Breast epithelium (tissue), 4 donors: ENCODE data around the gene MCU. TPM values are rescaled to one million over a fixed set of nuclear protein-coding genes. Genes with fewer than 3 reads are reported as not detected.

ENCODE experiments used
- DNase-seq, 2 donors: peaks; one replicate each; pipeline ENCODE4 v3.0.0-alpha.2; 2019; ENCODE audit warnings: low spot score in 2 of 2
- H3K27ac ChIP-seq, 2 donors: fragments of 200-600 bp; sonication (generic) in 1 of 2; one replicate each; pipeline ENCODE4 v1.5.1; 2016 to 2019; ENCODE audit warnings: mild to moderate bottlenecking in 1 of 2
- H3K27me3 ChIP-seq, 2 donors: fragments of 200-600 bp; sonication (generic) in 1 of 2; one replicate each; pipeline versions ENCODE4 v1.5.1 to v1.6.0; 2017 to 2019; ENCODE audit warnings: control low read depth in 1 of 2, mild to moderate bottlenecking in 1 of 2
- H3K36me3 ChIP-seq: fragments of 200-600 bp; one replicate; pipeline ENCODE4 v1.5.1; 2019
- H3K4me1 ChIP-seq, 2 donors: fragments of 200-600 bp; sonication (generic); one replicate each; pipeline ENCODE4 v1.5.1; 2016 to 2019; ENCODE audit warnings: control low read depth in 1 of 2
- H3K4me3 ChIP-seq, 3 donors: fragments of 200-600 bp; sonication (generic); 1 replicate in 2 of 3; 2 replicates in 1 of 3; pipeline ENCODE4 v1.5.1; 2016 to 2019; ENCODE audit warnings: mild to moderate bottlenecking in 3 of 3, moderate library complexity in 2 of 3
- H3K9me3 ChIP-seq, 2 donors: fragments of 200-600 bp; sonication (generic) in 1 of 2; one replicate each; pipeline ENCODE4 v1.5.1; 2016 to 2019; ENCODE audit warnings: control low read depth in 1 of 2
- CTCF ChIP-seq, 3 donors: fragments of 450-650 bp; IDR thresholded peaks; one replicate each; pipeline ENCODE4 v1.5.1; 2016 to 2017; ENCODE audit warnings: antibody characterized with exemption in 3 of 3, mild to moderate bottlenecking in 3 of 3, moderate library complexity in 3 of 3
- POLR2A ChIP-seq: fragments of 450-650 bp; IDR thresholded peaks from one replicate; pipeline ENCODE4 v1.6.1; 2016; ENCODE audit warnings: antibody characterized with exemption, mild to moderate bottlenecking, moderate library complexity
- POLR2AphosphoS5 ChIP-seq, 3 donors: sonication (generic); formaldehyde crosslinking; IDR thresholded peaks; one replicate each; pipeline ENCODE4 v1.6.1; 2017; ENCODE audit warnings: antibody characterized with exemption in 3 of 3
- intact Hi-C: fragments of 100-400 bp; cut with DNase I; formaldehyde crosslinking; loops from one replicate; pipeline ENCODE4 v1.15.1; 2023; ENCODE audit warnings: low total_unique reads
- total RNA-seq, 3 donors: library from RNA; depleted of rRNA; stranded (reverse); fragments of >200 nt; gene quantifications; one replicate each; pipeline ENCODE4 v1.1.0, GENCODE V29; 2016

Gene MCU
- total RNA-seq, 3 donors from 2014 or later = 11.7 to 27.4 (median 20.6) TPM

DNA sequence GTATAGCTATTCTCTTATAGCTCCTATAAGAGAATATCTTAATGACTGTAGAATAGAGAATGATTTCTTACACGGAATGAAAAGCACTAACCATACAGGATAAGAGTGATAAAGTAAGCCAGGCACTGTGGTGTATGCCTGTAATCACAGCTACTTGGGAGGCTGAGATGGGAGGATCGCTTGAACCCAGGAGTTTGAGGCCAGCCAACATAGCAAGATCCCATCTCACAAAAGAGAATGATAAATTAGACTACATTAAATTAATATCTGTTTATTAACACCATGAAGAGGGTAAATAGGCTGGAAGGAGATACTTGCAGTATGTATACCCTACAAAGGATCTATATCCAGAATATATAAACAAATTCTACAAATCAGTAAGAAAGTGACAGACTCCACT lies 189.3 kb downstream of the MCU start:
- no peak for TF ChIP-seq POLR2A
- TF ChIP-seq POLR2AphosphoS5 (IDR thresholded peaks at IDR 0.05) = no peak
- no peak for TF ChIP-seq CTCF (IDR thresholded peaks at IDR 0.05)
- DNase-seq = no peak

GRCh38 chr10:72883861-72884260 lies 191.9 kb downstream of the MCU start:
- H3K9me3 ChIP-seq = no peaks in the 10 kb centered on the region
- H3K36me3 ChIP-seq = no peaks in the 10 kb centered on the region
- no peak overlapping the region for H3K27ac ChIP-seq
- no peak for DNase-seq
- H3K27me3 ChIP-seq = no peaks in the 10 kb centered on the region
- no peaks in the 10 kb centered on the region for H3K4me1 ChIP-seq
- intact Hi-C loops = no loop called here
- H3K4me3 ChIP-seq = no peak overlapping the region
- TF ChIP-seq POLR2AphosphoS5 (IDR thresholded peaks at IDR 0.05) = no peak
- TF ChIP-seq POLR2A = no peak
- TF ChIP-seq CTCF (IDR thresholded peaks at IDR 0.05) = no peak

More for the DNA sequence above, 189.3 kb downstream of the MCU start:
- no peak overlapping the region for H3K27ac ChIP-seq
- no peaks in the 10 kb centered on the region for H3K4me1 ChIP-seq
- no peaks in the 10 kb centered on the region for H3K27me3 ChIP-seq
- no peaks in the 10 kb centered on the region for H3K36me3 ChIP-seq
- H3K9me3 ChIP-seq = no peaks in the 10 kb centered on the region
- H3K4me3 ChIP-seq = no peak overlapping the region
- intact Hi-C loops = no loop called here

- Histone ChIP-seq H3K9me3 (no peaks in the 10 kb centered on the region), H3K27ac (no peak overlapping the region), H3K4me3 (no peak overlapping the region), H3K27me3 (no peaks in the 10 kb centered on the region), H3K4me1 (no peaks in the 10 kb centered on the region), H3K36me3 (no peaks in the 10 kb centered on the region)
- intact Hi-C loops = no loop called here
- no peak for DNase-seq
- TF ChIP-seq POLR2A = no peak
- TF ChIP-seq POLR2AphosphoS5 (IDR thresholded peaks at IDR 0.05) = no peak
- TF ChIP-seq CTCF (IDR thresholded peaks at IDR 0.05) = no peak
Measured at GRCh38 chr10:72885953-72886352, 194.0 kb downstream of the MCU start.

GRCh38 chr10:72886621-72887020 lies 194.7 kb downstream of the MCU start:
- no peak for DNase-seq
- Histone ChIP-seq H3K36me3 (no peaks in the 10 kb centered on the region), H3K27ac (peak overlapping the region in 1 of 2 donors; percentile 6), H3K4me3 (no peak overlapping the region), H3K9me3 (no peaks in the 10 kb centered on the region), H3K4me1 (no peaks in the 10 kb centered on the region), H3K27me3 (no peaks in the 10 kb centered on the region)
- TF ChIP-seq CTCF (IDR thresholded peaks at IDR 0.05) (no peak), POLR2AphosphoS5 (IDR thresholded peaks at IDR 0.05) (no peak), POLR2A (no peak)
- intact Hi-C loops = no loop called here

GRCh38 chr10:72887043-72887442 lies 195.1 kb downstream of the MCU start:
- TF ChIP-seq POLR2AphosphoS5 (IDR thresholded peaks at IDR 0.05) = no peak
- TF ChIP-seq CTCF (IDR thresholded peaks at IDR 0.05) = no peak
- TF ChIP-seq POLR2A = no peak

More at GRCh38 chr10:72887043-72887442, 195.1 kb downstream of the MCU start:
- Histone ChIP-seq H3K27ac (no peak overlapping the region), H3K4me3 (peak overlapping the region in 1 of 3 donors; percentile 15), H3K27me3 (no peaks in the 10 kb centered on the region), H3K9me3 (no peaks in the 10 kb centered on the region), H3K36me3 (no peaks in the 10 kb centered on the region), H3K4me1 (no peaks in the 10 kb centered on the region)
- no peak for DNase-seq
- intact Hi-C loops = no loop called here
